HCT116 (cell line): Measurements from ENCODE around the gene SP3. TPM values are rescaled to one million over a fixed set of nuclear protein-coding genes. Genes with fewer than 3 reads are reported as not detected.

ENCODE experiments used
- ATAC-seq: fragments of 200-7000 bp; cut with Tn5 transposase; 2 replicates; pipeline ENCODE4 v1.9.1; 2020; ENCODE audit warnings: mild to moderate bottlenecking, moderate library complexity
- BruUV-seq: library from RNA; stranded (reverse); fragments of 400-500 nt; replicated peaks from 2 replicates; lab custom pipeline; 2021; lab: Mats Ljungman, UMichigan
- CTCF ChIA-PET: fragments of 300-600 bp; sonication (Branson Sonifier 250); formaldehyde crosslinking; loops from one replicate; lab custom pipeline; 2021; ENCODE audit warnings: antibody characterized with exemption; lab: Charles Lee
- POLR2A ChIA-PET: fragments of 300-600, 350-600 bp; sonication (Branson Sonifier 250); formaldehyde crosslinking; loops from one replicate; lab custom pipeline; 2021; ENCODE audit warnings: antibody characterized with exemption; lab: Charles Lee
- RAD21 ChIA-PET, 2 experiments: fragments of 300-600 bp; sonication (Branson Sonifier 250); formaldehyde crosslinking; loops; one replicate each; lab custom pipeline; 2023; ENCODE audit warnings: low total read pairs in 2 of 2; ENCODE audit not compliant: uncharacterized antibody in 2 of 2, unreplicated experiment in 2 of 2, low non-redundant PET in 1 of 2; lab: Charles Lee
- DNase-seq: peaks from one replicate; pipeline ENCODE4 v3.0.0-alpha.2; 2010; ENCODE audit warnings: low read depth, low spot score
- H2AFZ ChIP-seq: fragments of 200-600 bp; shearing (Covaris generic), sonication (generic); 2 replicates; pipeline ENCODE4 v1.6.1; 2017; ENCODE audit warnings: low read depth, mixed run types, mixed read lengths, antibody characterized with exemption, low read length; ENCODE audit not compliant: poor library complexity, severe bottlenecking
- H3K27ac ChIP-seq: 2 replicates; pipeline ENCODE4 v1.5.1; 2012; ENCODE audit warnings: low read depth, low read length
- H3K27me3 ChIP-seq: fragments of 200-600 bp; sonication (generic); 2 replicates; pipeline ENCODE4 v1.6.1; 2016; ENCODE audit warnings: mixed run types, low read length, mixed read lengths; ENCODE audit not compliant: insufficient read depth
- H3K36me3 ChIP-seq, 2 experiments: fragments of 200-500 bp in 1 of 2; fragments of 200-600 bp in 1 of 2; sonication (Bioruptor generic) in 1 of 2; sonication (generic) in 1 of 2; 2 replicates each; pipeline versions ENCODE4 v1.5.1 to v1.6.1; 2014 to 2016; ENCODE audit warnings: low read length in 2 of 2, inconsistent platforms in 1 of 2, mixed read lengths in 1 of 2, mixed run types in 1 of 2; ENCODE audit not compliant: insufficient read depth in 2 of 2, control insufficient read depth in 1 of 2
- H3K4me1 ChIP-seq, 2 experiments: fragments of 200-600 bp in 1 of 2; sonication (generic) in 1 of 2; 2 replicates each; pipeline versions ENCODE4 v1.5.1 to v1.6.1; 2012 to 2017; ENCODE audit warnings: low read length in 2 of 2, inconsistent platforms in 1 of 2, mild to moderate bottlenecking in 1 of 2, mixed read lengths in 1 of 2, mixed run types in 1 of 2, moderate library complexity in 1 of 2; ENCODE audit not compliant: insufficient read depth in 2 of 2, control insufficient read depth in 1 of 2
- H3K4me2 ChIP-seq: fragments of 200-600 bp; sonication (generic); 2 replicates; pipeline ENCODE4 v1.6.1; 2017; ENCODE audit warnings: mixed run types, low read length, mixed read lengths
- H3K4me3 ChIP-seq, 2 experiments: fragments of 200-600 bp in 1 of 2; sonication (generic) in 1 of 2; replicated peaks in 1 of 2; 2 replicates each; pipeline ENCODE4 v1.5.1; 2011 to 2016; ENCODE audit warnings: low read length in 2 of 2, control low read depth in 1 of 2, low read depth in 1 of 2, mild to moderate bottlenecking in 1 of 2, mixed read lengths in 1 of 2, mixed run types in 1 of 2
- H3K79me2 ChIP-seq: fragments of 200-600 bp; sonication (generic); 2 replicates; pipeline ENCODE4 v1.6.1; 2017; ENCODE audit warnings: mild to moderate bottlenecking, mixed run types, low read length, moderate library complexity, mixed read lengths; ENCODE audit not compliant: insufficient read depth
- H3K9ac ChIP-seq: fragments of 200-600 bp; sonication (generic); 2 replicates; pipeline ENCODE4 v1.6.1; 2016; ENCODE audit warnings: low read length, mixed read lengths
- H3K9me2 ChIP-seq: fragments of 200-600 bp; sonication (generic), shearing (Covaris generic); 2 replicates; pipeline ENCODE4 v1.6.1; 2017; ENCODE audit warnings: mixed run types, mild to moderate bottlenecking, moderate library complexity; ENCODE audit not compliant: insufficient read depth
- H3K9me3 ChIP-seq, 2 experiments: fragments of 200-500 bp in 1 of 2; fragments of 200-600 bp in 1 of 2; sonication (Bioruptor generic) in 1 of 2; sonication (generic) in 1 of 2; 2 replicates each; pipeline ENCODE4 v1.6.1; 2014 to 2017; ENCODE audit warnings: low read length in 2 of 2, mixed read lengths in 2 of 2, inconsistent platforms in 1 of 2, low read depth in 1 of 2, mild to moderate bottlenecking in 1 of 2, mixed run types in 1 of 2, moderate library complexity in 1 of 2; ENCODE audit not compliant: control insufficient read depth in 1 of 2, insufficient read depth in 1 of 2
- H4K20me1 ChIP-seq: fragments of 200-600 bp; sonication (generic), shearing (Covaris generic); 2 replicates; pipeline ENCODE4 v1.6.1; 2017; ENCODE audit warnings: mixed run types, mild to moderate bottlenecking, moderate library complexity; ENCODE audit not compliant: insufficient read depth
- ELF1 ChIP-seq: IDR thresholded peaks from 2 replicates; pipeline ENCODE4 v1.6.1; 2012; ENCODE audit warnings: low read depth, borderline replicate concordance
- EZH2 ChIP-seq: fragments of 200-600 bp; sonication (generic); IDR thresholded peaks from 2 replicates; pipeline ENCODE4 v1.6.1; 2017; ENCODE audit warnings: antibody characterized with exemption, mixed run types
- EZH2phosphoT487 ChIP-seq: fragments of 200-600 bp; IDR thresholded peaks from 2 replicates; pipeline ENCODE4 v1.6.1; 2018; ENCODE audit warnings: antibody characterized with exemption, borderline replicate concordance
- REST ChIP-seq: IDR thresholded peaks from 2 replicates; pipeline ENCODE4 v1.6.1; 2012; ENCODE audit warnings: low read depth
- SIN3A ChIP-seq: IDR thresholded peaks from 2 replicates; pipeline ENCODE4 v1.6.1; 2012; ENCODE audit warnings: low read depth
- SRF ChIP-seq: IDR thresholded peaks from 2 replicates; pipeline ENCODE4 v1.6.1; 2012; ENCODE audit warnings: low read depth
- intact Hi-C: fragments of 100-400 bp; cut with micrococcal nuclease; formaldehyde crosslinking; loops from 2 replicates; pipeline ENCODE4 v1.10.0; 2022
- total RNA-seq: library from RNA; stranded (reverse); gene quantifications from one replicate; pipeline ENCODE4 v1.2.1, GENCODE V29; 2021; ENCODE audit not compliant: unreplicated experiment

The SP3 gene
- total RNA-seq, 1 experiment from 2014 or later = 98.0 TPM

- no peak overlapping the region for H3K4me3 ChIP-seq
- ATAC-seq = no peak
- H3K4me2 ChIP-seq = no peak overlapping the region
- BruUV-seq = no TSS peak
- CTCF ChIA-PET = interaction anchor here (0.6 to 0.7 kb wide), 2 partner anchors 10 to 455 kb away, joined by 3 to 4 read pairs; no protein-coding TSS in a partner anchor
- H3K9me3 ChIP-seq = no peaks in the 10 kb centered on the region; a peak in 1 of 4 replicates
- H3K79me2 ChIP-seq = no peaks in the 10 kb centered on the region
- no peak for DNase-seq
- no peaks in the 10 kb centered on the region for H3K27me3 ChIP-seq
- POLR2A ChIA-PET = no interaction called here
- no peak overlapping the region for H2AFZ ChIP-seq
- H3K27ac ChIP-seq = no peak overlapping the region
- no peaks in the 10 kb centered on the region for H3K9me2 ChIP-seq
- RAD21 ChIA-PET = no interaction called here
- H3K36me3 ChIP-seq = no peaks in the 10 kb centered on the region
- no peaks in the 10 kb centered on the region for H3K4me1 ChIP-seq
- no peak overlapping the region for H3K9ac ChIP-seq
- intact Hi-C loops = loop anchor here (10.0 kb wide), 1 partner anchor 482 kb away; no protein-coding TSS in a partner anchor
- no peaks in the 10 kb centered on the region for H4K20me1 ChIP-seq
- TF ChIP-seq SRF (no peak), REST (no peak), EZH2 (no peak), ELF1 (no peak), SIN3A (no peak), EZH2phosphoT487 (no peak)
Measured at GRCh38 chr2:173886613-173887012, 78.6 kb downstream of the SP3 start.
